Nucleus accumbens (tissue), 56 donors: ENCODE data around the gene RIC1.
A peak's percentile ranks its signal among the peaks of the same experiment; 100 is the strongest.
"Not testable (repeated sequence)": the region's sequence is repeated elsewhere in the genome, so short reads cannot be mapped to it uniquely, and the experiment has no call there.

ENCODE experiments used
- DNase-seq, 56 donors: peaks; one replicate each; lab custom pipeline; 2025; lab: John Stamatoyannopoulos, UW

RIC1 gene

GRCh38 chr9:5783420-5783819 is 154.5 kb downstream of the RIC1 start:
- DNase-seq, result not testable (repeated sequence)

- DNase-seq, result no peak
These were observed 155.1 kb downstream of the RIC1 start for GRCh38 chr9:5783982-5784381.

GRCh38 chr9:5784526-5785315 is 155.8 kb downstream of the RIC1 start:
- DNase-seq, result no peak

GRCh38 chr9:5786370-5787127 is 157.6 kb downstream of the RIC1 start:
- peak in 24 of 56 donors; percentile 4 to 54 (median 18) for DNase-seq

- DNase-seq, result no peak
These were observed 158.3 kb downstream of the RIC1 start for GRCh38 chr9:5787220-5787619.

- DNase-seq, result no peak
These were observed 158.9 kb downstream of the RIC1 start for GRCh38 chr9:5787759-5788302.

GRCh38 chr9:5789489-5789888 is 160.6 kb downstream of the RIC1 start:
- no peak for DNase-seq

- no peak for DNase-seq
These were observed 162.0 kb downstream of the RIC1 start for GRCh38 chr9:5790923-5791322.

- no peak for DNase-seq
These were observed 163.0 kb downstream of the RIC1 start for GRCh38 chr9:5791870-5792269.

GRCh38 chr9:5793812-5794211 is 164.9 kb downstream of the RIC1 start:
- DNase-seq, result no peak

- no peak for DNase-seq
These were observed 167.4 kb downstream of the RIC1 start for GRCh38 chr9:5796298-5796697.

- DNase-seq, result no peak
These were observed 169.7 kb downstream of the RIC1 start for GRCh38 chr9:5798581-5798980.

GRCh38 chr9:5799314-5799713 is 170.4 kb downstream of the RIC1 start:
- peak in 27 of 56 donors; percentile 4 to 49 (median 17) for DNase-seq

- DNase-seq, result not testable (repeated sequence)
These were observed 171.5 kb downstream of the RIC1 start for GRCh38 chr9:5800378-5800777.

GRCh38 chr9:5800969-5801738 is 172.2 kb downstream of the RIC1 start:
- no peak for DNase-seq

GRCh38 chr9:5801739-5802113 is 172.8 kb downstream of the RIC1 start:
- DNase-seq, result no peak

- DNase-seq, result no peak
These were observed 176.6 kb downstream of the RIC1 start for GRCh38 chr9:5805478-5805877.

GRCh38 chr9:5811751-5812150 is 182.8 kb downstream of the RIC1 start:
- no peak for DNase-seq

GRCh38 chr9:5813824-5814223 is 184.9 kb downstream of the RIC1 start:
- no peak for DNase-seq

GRCh38 chr9:5815461-5815860 is 186.6 kb downstream of the RIC1 start:
- DNase-seq, result no peak

- no peak for DNase-seq
These were observed 189.0 kb downstream of the RIC1 start for GRCh38 chr9:5817862-5818261.
